Measurements from ENCODE around the gene KDM4B. TPM values are rescaled to one million over a fixed set of nuclear protein-coding genes. Genes with fewer than 3 reads are reported as not detected.

KDM4B gene
- total and polyA plus RNA-seq, 9 of the 15 experiments (the other 6 are each of a cell fraction or from before 2014, with no cell fraction given), result 0.21 to 29.9 (median 7.3) TPM

- TF ChIP-seq TSHZ1 (CRISPR knock-in tag; IDR thresholded peaks at IDR 0.05) (no peak), CREM (IDR thresholded peaks at IDR 0.05; ENCODE audit: low read depth) (peak; percentile 84), E2F3 (CRISPR knock-in tag; IDR thresholded peaks at IDR 0.05) (no peak), ATF7 (IDR thresholded peaks at IDR 0.05) (peak; percentile 94), TFAP4 (CRISPR knock-in tag; IDR thresholded peaks at IDR 0.05; ENCODE audit: borderline replicate concordance) (peak; percentile 91), SUPT5H (IDR thresholded peaks at IDR 0.05) (no peak), ZFP30 (CRISPR knock-in tag; IDR thresholded peaks at IDR 0.05; ENCODE audit: borderline replicate concordance) (no peak), ARNT (IDR thresholded peaks at IDR 0.05) (peak in 1 of 2 experiments; percentile 79; a peak in 3 of 4 replicates), ZBTB12 (CRISPR knock-in tag; IDR thresholded peaks at IDR 0.05) (peak; percentile 79), HES1 (IDR thresholded peaks at IDR 0.05; ENCODE audit: low read depth) (peak; percentile 78), MBD2 (IDR thresholded peaks at IDR 0.05; ENCODE audit: borderline replicate concordance, low read depth) (peak; percentile 99), U2AF1 (optimal IDR thresholded peaks at IDR 0.05; ENCODE audit: low read depth, low read length) (peak; percentile 47), GTF2F1 (IDR thresholded peaks at IDR 0.05; ENCODE audit: low read depth, low read length) (no peak), ZBTB7A (IDR thresholded peaks at IDR 0.05; ENCODE audit: borderline replicate concordance, control insufficient read depth, low read depth, low read length) (no peak), ZNF253 (CRISPR knock-in tag; conservative IDR thresholded peaks at IDR 0.05) (no peak), CTBP1 (IDR thresholded peaks at IDR 0.05; ENCODE audit: borderline replicate concordance) (peak; percentile 81), FOS (IDR thresholded peaks at IDR 0.05; ENCODE audit: extremely low read depth, insufficient read length) (peak; percentile 97), CREB1 (IDR thresholded peaks at IDR 0.05) (peak; percentile 76), CREB1 (CRISPR knock-in tag; IDR thresholded peaks at IDR 0.05) (peak; percentile 94), THAP7 (CRISPR knock-in tag; IDR thresholded peaks at IDR 0.05) (no peak), ZBTB1 (CRISPR knock-in tag; IDR thresholded peaks at IDR 0.05; ENCODE audit: borderline replicate concordance, low read depth) (no peak)
Observed at GRCh38 chr19:4968462-4969291, at the start of gene KDM4B (continued).
